Inflammatory macrophage treated with lipopolysaccharide for 1 hour (primary cell): Measurements from ENCODE around the gene CHST12.
"Not testable (repeated sequence)": the region's sequence is repeated elsewhere in the genome, so short reads cannot be mapped to it uniquely, and the experiment has no call there.

Experiments used
- DNase-seq, 2 donors: peaks; one replicate each; pipeline ENCODE4 v3.0.0-alpha.2; 2020 to 2022

The CHST12 gene

DNA sequence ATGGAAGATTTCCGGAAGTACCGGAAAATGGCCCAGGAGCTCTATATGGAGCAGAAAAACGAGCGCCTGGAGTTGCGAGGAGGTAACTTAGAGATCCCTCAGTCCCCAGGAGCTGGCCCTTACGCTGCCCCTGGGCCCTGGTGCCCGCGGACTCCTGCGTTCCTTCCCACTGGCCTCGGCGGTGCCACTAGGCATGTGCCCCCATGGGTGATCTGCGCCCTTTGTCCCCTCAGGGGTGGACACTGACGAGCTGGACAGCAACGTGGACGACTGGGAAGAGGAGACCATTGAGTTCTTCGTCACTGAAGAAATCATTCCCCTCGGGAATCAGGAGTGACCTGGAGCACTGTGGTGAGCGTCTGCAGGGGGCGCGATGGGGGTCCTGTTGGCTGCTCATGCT lies 24.2 kb upstream of the CHST12 start:
- DNase-seq, result no peak

DNA sequence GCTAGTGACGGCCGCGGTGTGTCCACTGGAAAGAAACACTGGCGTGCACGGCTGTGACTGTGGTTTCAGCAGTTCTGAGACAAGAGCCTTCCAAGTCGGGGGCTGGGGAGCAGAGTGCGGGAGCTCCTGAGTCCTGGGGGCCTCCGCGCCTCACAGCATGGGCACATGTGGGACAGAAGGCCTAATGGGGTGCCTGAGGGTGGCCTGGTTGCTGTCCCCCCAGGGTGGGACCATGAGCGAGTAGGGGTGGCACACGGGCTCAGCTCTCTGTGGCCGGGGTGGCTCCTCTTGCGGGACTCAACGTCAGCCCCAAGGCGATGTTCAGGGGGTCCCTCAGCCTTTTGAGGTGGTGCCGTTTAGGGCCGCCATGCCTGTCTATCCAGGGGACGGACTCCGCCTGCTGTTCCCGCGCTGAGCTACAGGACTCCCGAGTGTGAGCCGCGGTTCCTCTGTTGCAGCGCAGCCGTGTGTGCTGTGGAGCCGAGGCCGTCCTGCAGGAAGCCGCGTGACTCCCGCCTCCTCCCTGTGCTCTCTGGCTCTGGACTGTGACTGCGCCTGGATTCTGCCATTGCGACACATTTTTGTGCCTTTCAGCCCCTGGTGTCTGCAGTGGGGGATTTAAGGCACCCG lies 23.5 kb upstream of the CHST12 start:
- DNase-seq, result no peak

DNA sequence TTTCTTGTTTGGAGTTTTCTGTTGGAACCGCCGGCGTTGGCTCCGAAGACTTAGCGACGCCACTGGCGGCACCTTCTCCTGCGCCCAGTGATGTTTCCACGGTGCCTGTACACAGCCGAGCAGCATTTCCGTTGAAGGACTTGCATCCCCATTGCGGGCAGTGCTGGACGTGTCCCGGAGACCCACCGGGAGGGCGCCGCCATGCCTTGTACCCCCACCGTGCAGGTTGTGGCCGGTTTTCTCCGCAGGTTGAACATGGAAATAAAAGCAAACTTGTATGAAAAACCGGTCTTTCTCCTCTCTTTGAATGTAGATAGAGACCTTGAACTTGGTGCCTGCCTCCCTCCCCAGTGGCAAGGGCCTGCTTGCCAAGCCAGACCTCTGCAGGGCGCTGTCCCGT lies 22.9 kb upstream of the CHST12 start:
- no peak for DNase-seq

DNA sequence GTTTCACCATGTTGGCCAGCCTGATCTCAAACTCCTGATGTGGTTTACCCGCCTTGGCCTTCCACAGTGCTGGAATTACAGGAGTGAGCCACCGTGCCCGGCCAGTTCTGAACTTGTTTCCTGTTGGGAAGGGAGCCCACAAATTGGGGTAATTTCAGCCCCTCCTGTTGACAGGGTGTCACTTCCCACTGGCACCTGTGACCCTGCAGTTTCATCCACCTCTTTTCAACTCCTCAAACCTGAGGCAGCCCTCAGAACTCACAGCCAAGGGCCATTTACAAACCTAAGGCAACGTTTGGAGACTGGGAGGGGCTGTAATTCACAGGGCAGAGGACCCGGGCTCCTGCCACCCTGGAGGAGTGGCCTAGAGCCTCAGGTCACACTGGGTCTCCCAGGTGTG lies 22.2 kb upstream of the CHST12 start:
- no peak for DNase-seq

DNA sequence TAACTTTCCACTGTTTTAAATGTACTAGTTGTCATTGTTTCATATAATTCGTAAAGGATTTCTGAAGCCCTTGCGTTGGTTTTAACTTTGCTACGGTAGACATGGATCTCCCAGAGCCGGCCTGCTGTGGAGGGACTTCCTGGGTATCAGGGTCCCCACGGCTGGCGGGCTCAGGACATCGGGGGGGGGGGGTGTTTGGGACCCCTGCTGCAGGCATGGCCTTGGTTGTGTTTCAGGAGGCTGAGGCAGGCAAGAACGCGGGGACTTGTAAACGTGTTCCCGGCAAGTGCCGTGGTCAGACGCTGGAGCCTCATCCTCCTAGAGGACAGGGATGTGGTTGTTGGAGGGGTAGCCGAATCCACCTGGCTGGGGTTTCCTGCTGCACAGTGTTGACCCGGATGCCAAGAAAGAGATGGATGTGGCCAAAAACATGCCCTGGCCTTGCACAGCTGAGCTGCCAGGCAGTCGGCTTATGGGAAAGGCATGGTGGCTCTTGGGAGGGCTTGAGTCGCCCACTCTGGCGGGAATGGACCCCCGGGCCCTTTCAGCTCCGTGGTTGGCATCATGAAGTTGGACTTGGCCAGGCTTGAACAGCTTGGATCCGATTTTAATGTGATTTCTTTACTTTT lies 21.4 kb upstream of the CHST12 start:
- no peak for DNase-seq

DNA sequence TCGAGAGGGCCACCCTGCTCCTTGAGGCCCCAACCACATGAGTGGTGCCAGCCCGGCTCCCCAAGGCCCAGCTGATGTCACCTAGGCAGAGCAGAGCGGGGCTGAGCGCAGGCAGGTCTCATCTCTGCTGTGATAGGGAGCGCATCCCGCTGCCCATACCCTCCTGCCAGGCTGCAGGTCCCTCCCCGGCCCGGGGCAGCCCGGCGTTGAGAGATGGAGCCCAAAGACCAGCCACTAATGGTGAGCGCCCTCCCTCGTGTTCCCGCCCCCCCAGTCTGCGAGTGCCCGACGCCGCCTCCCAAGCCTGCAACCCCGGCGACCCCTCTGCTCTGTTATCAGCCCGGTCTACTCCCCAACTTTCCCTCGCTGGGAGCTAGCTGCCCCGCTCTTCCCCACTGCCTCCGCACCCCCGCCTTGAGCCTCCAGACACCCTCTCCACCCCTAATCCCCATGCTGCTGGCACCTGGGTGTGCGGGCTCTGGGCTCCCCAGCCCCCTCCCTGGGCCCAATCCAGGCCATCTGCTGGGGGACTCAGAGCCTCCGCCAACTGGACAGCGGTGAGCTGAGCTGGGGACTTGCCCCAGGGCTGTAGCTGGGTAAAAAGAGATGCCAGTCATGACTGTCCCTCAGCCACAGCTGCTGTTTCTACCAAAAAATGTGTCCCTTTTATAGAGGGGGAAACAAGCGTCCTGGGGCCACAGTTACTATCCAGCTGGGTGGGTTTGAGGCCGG lies 19.7 kb upstream of the CHST12 start:
- no peak for DNase-seq

DNA sequence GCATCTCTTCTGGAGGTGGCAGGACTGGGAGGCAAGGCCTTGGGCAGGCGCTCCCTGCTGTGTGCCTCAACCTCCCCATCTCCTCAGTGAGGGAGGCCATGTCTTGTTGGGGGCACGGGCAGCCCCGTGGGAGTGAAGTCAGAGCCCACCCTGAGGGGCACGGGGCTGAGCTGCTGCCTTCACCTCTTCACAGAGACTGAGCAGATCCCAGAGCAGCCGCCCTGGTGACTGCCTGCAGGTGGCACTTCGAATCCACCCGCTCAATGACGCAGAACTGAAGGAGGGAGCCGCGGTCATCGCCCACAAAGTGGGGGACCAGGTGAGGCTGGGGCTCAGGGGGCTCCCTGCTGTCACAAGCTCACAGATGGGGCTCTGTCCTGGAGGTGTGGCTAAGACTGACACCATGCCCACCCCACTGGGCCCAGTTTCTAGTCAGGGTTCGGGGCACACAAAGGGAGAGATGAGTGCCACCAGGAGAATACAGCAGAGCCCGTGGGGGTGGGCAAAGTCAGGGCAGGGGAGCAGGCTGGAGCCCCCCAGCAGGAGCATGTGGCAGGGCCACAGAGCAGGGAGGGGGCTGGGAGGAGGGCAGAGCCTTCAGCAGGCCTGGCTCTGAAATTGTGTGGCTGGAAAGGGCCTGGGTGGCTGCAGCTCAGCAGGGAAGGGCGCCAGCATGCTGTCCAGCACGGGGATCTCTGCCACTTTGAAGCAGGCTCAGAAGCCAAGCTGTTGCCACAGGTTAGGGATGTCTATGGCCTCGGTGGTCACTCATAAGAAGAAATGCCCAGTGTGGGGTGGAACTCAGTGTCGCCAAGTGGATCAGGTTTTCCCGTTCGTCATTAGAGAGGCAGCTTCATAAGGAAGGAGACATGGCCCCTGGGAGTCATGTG lies 18.8 kb upstream of the CHST12 start:
- DNase-seq, result no peak

DNA sequence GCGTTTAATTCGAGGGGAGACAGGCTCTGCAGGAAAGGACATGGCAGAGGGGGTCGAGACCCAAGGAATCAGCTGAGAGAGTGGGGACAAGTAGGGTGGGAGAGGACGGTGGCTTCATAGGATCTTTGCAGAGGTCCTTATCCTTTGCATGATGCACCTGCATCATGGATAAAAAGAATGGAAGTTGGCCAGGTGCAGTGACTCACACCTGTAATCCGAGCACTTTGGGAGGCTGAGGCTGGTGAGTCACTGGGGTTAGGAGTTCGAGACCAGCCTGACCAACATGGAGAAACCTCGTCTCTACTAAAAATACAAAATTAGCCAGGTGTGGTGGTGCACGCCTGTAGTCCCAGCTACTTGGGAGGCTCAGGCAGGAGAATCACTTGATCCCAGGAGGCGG lies 17.3 kb upstream of the CHST12 start:
- DNase-seq, result not testable (repeated sequence)

DNA sequence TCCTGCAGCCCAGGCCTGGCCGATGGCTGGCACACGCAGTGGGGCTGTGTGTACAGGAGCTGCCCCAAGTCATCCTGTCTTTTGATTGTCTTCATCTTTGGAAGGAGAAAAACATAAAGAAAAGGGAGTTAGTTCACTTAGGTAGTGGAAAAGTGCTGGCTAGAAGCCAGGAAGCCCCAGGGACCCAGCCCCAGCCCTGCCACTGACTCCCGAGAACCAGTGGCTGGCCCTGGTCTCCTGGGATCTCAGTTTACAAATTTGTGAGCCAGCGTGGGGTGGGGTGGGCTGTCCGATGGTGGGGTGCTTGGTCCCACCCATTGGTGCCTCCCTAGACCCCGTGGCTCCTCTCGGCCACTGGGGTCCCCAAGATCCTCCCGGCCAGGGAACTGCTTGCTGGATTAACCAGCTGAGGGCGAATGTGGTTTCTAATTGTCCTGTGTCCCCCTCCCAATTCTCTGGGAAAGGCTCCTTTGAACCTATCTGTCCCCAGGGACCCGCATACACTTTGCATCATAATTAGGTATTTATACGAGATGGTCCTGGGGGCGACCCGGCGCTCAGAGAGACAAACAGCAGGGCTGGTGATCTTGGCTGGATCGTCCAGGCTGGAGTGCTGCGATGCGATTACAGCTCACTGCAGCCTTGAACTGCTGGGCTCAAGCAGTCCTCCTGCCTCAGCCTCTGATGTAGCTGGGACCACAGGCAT lies 16.3 kb upstream of the CHST12 start:
- DNase-seq, result no peak

DNA sequence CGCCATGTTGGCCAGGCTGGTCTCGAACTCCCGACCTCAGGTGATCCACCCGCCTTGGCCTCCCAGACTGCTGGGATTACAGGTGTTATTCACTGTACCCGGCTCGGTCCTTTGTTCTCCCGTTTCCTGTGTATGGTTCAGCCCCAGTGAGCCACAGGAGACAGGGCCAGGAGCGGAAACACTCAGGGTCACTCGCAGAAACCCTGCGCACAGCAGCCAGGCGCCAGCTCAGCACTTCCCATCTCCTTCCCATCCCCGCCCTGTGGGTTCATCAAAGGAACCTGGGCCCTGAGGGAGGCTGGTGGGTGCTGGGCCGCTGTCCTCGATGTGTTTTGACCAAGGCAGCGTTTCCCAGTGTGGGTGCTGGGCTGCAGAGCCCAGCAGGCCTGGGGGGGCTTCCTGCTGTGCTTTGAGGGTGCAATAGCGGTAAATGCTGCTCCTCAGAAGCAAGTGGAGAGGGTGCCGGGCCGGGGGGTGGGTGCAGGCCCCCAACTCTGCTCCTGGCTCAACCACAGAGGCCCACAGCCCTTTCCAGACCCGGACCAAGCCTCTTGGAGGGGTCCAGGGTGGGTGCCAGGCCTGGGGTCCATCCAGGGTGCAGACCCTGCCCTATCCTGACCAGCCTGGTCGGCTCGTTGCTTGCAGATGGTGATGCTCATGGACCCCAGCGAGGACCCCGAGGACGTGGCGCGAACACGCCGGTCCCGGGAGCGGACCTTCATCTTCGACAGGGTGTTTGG lies 15.3 kb upstream of the CHST12 start:
- DNase-seq, result no peak

DNA sequence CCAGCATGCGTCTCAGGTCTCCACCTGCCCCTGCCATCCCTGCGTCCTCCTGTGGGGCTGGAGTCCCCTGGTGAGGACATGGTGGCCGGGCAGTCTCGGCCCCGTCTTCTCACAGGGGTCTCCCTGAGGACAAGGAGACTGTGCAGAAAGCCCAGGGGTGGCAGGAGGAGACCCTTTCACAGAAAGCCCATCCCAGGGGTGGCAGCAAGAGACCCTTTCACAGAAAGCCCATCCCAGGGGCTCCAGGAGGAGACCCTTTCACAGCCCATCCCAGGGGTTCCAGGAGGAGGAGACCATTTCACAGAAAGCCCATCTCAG lies 14.8 kb upstream of the CHST12 start:
- DNase-seq, result no peak

DNA sequence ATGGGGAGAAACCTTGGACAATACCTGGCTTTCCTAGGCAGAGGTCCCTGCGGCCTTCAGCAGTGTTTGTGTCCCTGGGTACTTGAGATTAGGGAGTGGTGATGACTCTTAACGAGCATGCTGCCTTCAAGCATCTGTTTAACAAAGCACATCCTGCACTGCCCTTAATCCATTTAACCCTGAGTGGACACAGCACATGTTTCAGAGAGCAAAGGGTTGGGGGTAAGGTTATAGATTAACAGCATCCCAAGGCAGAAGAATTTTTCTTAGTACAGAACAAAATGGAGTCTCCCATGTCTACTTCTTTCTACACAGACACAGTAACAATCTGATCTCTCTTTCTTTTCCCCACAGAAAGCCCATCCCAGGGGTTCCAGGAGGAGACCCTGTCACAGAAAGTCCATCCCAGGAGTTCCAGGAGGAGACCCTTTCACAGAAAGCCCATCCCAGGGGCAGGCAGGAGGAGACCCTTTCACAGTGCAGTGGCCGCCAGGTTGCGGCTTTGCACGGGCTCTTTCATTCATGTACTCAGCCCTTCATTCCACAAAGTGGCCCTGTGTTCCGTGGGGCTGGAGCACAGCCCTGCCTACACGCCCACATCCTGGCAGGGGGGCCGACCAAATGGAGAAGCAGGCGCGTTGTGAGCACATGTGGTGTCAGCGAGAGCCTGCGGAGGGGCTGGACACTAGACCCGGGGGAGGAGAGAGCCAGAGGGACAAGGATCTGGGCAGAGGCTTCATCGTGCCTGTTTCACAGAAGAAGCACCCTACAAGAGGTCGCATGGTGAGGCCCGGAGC lies 13.2 kb upstream of the CHST12 start:
- peak; percentile 65 to 73 for DNase-seq

DNA sequence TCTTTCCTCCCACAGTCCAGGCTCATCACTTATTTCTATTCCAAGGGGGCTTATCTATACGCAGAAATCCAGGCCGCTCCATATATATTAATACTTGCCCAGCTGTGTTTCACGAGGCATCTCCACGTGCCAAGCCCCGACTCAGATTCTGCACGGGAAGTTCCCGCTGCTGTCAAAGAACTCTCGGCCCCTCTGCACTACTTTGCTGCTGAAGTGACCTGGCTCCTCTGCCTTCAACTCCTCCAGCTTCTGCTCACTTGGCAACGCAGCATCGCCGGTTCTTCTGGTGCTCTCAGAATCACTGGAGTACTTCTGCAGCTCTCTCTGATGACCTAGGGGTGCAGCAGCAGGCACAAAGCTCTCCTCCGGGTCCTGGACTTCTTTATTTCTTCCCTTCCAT lies 9.7 kb upstream of the CHST12 start:
- DNase-seq, result no peak

DNA sequence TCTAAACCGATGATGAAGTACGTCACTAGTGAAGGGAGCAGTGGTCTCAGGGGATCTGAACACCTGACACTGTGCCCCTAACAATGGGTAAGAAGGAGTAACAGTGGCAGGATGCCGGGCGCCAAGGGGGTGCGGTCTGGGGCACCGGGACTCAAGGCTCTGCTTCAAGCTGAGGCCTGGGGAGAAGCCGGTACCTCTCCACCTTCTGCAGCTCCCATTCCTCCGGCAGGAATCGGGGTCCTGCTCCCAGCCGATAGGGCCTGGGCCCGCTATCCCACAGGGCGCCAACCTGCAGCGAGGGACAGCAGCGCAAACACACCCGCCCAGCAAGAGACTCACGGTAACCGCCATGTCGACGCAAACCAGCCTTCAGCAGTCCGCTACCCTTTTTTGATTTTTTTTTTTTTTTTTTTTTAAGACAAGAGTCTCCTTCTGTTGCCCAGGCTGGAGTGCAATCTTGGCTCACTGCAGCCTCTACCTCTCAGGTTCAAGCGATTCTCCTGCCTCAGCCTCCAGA lies 8.8 kb upstream of the CHST12 start:
- DNase-seq, result no peak

DNA sequence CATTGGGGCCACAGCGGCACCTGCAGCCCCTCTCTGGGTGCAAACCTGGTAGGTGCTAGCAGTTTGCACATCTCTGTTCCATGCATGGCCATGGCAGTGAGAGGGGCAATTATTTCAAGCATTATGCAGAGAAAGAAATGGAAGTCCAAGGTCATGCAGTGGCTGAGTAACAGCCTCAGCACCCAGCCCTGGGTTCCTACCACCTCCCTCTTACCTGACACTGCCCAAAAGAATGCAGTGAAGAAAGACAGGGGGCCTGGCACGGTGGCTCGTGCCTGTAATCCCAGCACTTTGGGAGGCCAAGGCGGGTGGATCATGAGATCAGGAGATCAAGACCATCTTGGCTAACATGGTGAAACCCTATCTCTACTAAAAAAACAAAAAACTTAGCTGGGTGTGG lies 4.9 kb upstream of the CHST12 start:
- no peak for DNase-seq

DNA sequence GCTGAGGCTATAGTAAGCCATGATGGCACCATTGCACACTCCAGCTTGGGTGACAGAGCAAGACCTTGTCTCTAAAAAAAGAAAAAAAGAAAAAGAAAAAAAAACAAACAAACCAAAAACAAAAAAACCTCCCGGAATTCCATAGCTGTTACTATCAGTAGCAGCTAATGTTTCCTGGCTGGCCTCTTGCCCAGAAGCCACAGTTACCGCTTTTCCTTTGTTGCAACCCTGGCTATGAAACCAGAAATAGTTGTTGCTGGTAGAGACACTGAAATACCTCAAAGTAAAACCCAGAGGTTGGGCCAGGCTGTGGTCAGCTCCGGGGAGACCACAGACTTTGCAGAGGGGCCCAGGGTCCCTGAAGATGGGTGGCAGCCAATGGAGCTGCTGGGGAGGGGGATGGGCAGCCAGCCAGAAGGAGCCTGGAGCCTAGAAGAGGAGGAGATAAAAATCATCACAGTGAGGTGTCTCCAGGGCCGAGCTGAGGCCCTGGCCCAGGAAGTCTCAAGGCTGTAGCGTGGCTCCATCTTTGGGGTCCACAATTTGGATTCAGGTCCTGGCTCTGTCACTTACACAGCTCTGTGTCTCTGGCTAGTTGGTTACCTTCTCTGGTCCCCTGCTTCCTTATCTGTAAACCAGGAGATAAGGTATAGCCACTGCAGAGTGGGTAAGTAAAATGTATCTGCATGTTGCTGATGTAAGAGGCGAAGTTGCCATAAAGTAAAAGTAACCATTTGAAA lies 3.4 kb upstream of the CHST12 start:
- peak; percentile 41 to 49 for DNase-seq

DNA sequence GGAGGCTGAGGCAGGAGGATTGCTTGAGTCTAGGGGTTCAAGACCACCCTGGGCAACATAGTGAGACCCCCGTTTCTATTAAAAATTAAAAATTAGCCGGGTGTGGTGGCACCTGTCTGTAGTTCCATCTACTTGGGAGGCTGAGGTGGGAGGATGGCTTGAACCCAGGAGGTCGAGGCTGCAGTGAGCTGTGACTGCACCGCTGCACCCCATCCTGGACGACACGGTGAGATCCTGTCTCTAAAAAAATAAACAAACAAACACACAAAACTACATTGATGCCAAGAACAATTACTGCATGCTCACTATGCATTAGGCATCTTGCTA lies 761 bp upstream of the CHST12 start:
- no peak for DNase-seq

DNA sequence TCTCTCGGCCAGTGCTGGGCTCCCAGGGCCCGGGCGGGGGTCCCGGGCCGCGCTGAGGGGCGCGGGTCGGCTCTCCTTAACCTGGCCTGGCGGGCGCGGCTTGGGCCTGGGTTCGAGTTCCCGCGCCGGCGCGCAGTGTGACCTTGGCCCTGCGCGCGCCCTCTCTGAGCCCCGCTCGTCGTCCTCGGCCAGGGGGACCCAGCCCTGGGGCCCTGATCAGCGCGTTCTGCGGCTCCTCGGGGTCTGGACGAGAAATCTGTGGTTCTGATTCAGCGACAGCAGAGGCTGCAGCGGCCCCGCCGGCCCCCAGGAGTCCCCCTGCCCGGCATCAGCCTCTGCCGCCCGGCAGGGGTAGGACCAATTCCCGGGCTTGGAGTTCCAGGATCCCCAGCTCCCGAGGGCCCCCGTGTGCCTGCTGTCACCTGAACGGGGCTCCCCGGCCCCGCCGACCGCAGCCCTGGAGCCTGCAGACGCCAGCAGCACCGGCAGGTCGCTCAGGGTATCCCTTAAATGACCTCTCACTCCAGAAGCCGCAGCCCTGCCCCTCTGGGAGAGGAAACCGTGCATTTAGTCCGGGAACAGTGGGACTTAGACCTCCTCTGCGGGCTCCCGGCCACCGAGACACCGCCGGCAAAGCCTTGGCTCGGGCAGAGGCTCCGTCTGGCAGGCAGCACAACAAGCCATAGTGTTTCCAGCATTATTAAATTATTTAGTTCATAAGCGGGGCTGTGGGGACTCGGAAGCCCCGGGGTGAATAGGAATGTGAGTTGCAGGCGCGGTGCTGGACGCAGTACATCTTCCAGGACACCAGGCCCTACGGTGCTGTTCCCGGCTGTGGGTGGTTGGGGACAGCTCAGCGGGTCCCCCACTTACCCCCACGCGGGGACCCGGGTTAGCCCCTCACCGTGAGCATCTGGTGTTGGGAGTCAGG lies 572 bp downstream of the CHST12 start:
- DNase-seq, result no peak

DNA sequence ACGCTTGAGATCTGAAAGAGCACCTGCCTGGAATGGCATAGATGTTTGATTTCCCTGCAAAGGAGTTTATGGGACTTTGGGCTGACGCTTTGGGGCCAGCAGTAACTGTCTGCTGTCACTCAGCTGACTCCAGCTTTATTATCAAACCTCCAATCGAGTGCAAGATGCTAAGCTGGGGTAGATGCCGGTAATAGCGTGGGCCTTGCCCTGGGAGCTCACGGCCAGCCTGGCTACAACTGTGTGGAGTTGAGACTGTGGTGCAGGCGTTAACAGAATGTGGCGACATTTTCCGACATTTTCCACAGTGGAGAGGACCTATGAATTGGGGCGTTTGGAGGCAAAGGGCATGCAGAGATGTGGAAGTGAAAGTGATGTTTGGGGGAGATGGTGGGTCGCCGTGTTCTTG lies 1.3 kb downstream of the CHST12 start:
- DNase-seq, result no peak
